PC-3 (cell line): ENCODE measurements around the gene CRIM1. TPM values are rescaled to one million over a fixed set of nuclear protein-coding genes. Genes with fewer than 3 reads are reported as not detected.

Source experiments
- ATAC-seq: fragments of 200-7000 bp; cut with Tn5 transposase; 2 replicates; pipeline ENCODE4 v1.9.1; 2020; ENCODE audit warnings: mild to moderate bottlenecking, moderate library complexity
- BruUV-seq: library from RNA; stranded (reverse); fragments of 400-500 nt; replicated peaks from 2 replicates; lab custom pipeline; 2021; lab: Mats Ljungman, UMichigan
- CTCF ChIA-PET: fragments of 300-600 bp; sonication (Branson Sonifier 250); formaldehyde crosslinking; loops from one replicate; lab custom pipeline; 2022; ENCODE audit warnings: antibody characterized with exemption; lab: Charles Lee
- POLR2A ChIA-PET: fragments of 300-600 bp; sonication (Branson Sonifier 250); formaldehyde crosslinking; loops from one replicate; lab custom pipeline; 2022; ENCODE audit warnings: antibody characterized with exemption; ENCODE audit not compliant: unreplicated experiment; lab: Charles Lee
- DNase-seq: peaks from one replicate; pipeline ENCODE4 v3.0.0-alpha.2; 2015
- H2AFZ ChIP-seq: fragments of 300-600 bp; sonication (generic); 2 replicates; pipeline ENCODE4 v1.6.0; 2016; ENCODE audit warnings: antibody characterized with exemption, low read length
- H3F3A ChIP-seq: fragments of 300-600 bp; sonication (generic); one replicate; pipeline ENCODE4 v1.6.0; 2017; ENCODE audit warnings: antibody characterized with exemption, low read length, control low read depth, mild to moderate bottlenecking; ENCODE audit not compliant: unreplicated experiment
- H3K27ac ChIP-seq: fragments of 300-600 bp; sonication (generic); 2 replicates; pipeline ENCODE4 v1.5.1; 2016; ENCODE audit warnings: mild to moderate bottlenecking, low read length
- H3K27me3 ChIP-seq: fragments of 300-600 bp; sonication (generic); 2 replicates; pipeline ENCODE4 v1.6.1; 2016; ENCODE audit warnings: low read length, mixed read lengths
- H3K36me3 ChIP-seq: fragments of 300-600 bp; sonication (generic); 2 replicates; pipeline ENCODE4 v1.6.1; 2016; ENCODE audit warnings: low read depth, mixed run types, low read length, mixed read lengths
- H3K4me1 ChIP-seq: fragments of 300-600 bp; sonication (generic); 2 replicates; pipeline ENCODE4 v1.5.1; 2016; ENCODE audit warnings: low read length; ENCODE audit not compliant: insufficient read depth
- H3K4me2 ChIP-seq: fragments of 300-600 bp; sonication (generic); 2 replicates; pipeline ENCODE4 v1.6.0; 2016; ENCODE audit warnings: low read length
- H3K4me3 ChIP-seq: fragments of 300-600 bp; sonication (generic); 2 replicates; pipeline ENCODE4 v1.5.1; 2016; ENCODE audit warnings: mild to moderate bottlenecking, low read length, mixed read lengths
- H3K79me2 ChIP-seq: fragments of 300-600 bp; sonication (generic); 2 replicates; pipeline ENCODE4 v1.6.1; 2017; ENCODE audit warnings: low read length, mixed read lengths
- H3K9ac ChIP-seq: fragments of 300-600 bp; sonication (generic); 2 replicates; pipeline ENCODE4 v1.6.0; 2016; ENCODE audit warnings: mild to moderate bottlenecking, low read length
- H3K9me2 ChIP-seq: fragments of 300-600 bp; sonication (generic); replicated peaks from 2 replicates; pipeline ENCODE4 v1.6.1; 2016; ENCODE audit warnings: mixed run types, low read length, mixed read lengths
- H3K9me3 ChIP-seq: fragments of 300-600 bp; sonication (generic); 2 replicates; pipeline ENCODE4 v1.6.1; 2016; ENCODE audit warnings: low read length, mixed read lengths
- H4K20me1 ChIP-seq: fragments of 300-600 bp; sonication (generic); 2 replicates; pipeline ENCODE4 v1.6.1; 2016; ENCODE audit warnings: low read length, mixed read lengths
- EZH2 ChIP-seq: fragments of 300-600 bp; sonication (generic); IDR thresholded peaks from one replicate; pipeline ENCODE4 v1.6.1; 2017; ENCODE audit warnings: antibody characterized with exemption, mild to moderate bottlenecking, low read length; ENCODE audit not compliant: unreplicated experiment
- EZH2phosphoT487 ChIP-seq: fragments of 300-600 bp; sonication (generic); IDR thresholded peaks from 2 replicates; pipeline ENCODE4 v1.6.1; 2018; ENCODE audit warnings: mild to moderate bottlenecking, antibody characterized with exemption, low read length, borderline replicate concordance
- intact Hi-C: fragments of 100-400 bp; cut with micrococcal nuclease; formaldehyde crosslinking; loops from 2 replicates; pipeline ENCODE4 v1.9.0; 2023
- total RNA-seq: library from RNA; depleted of rRNA; stranded (reverse); fragments of >200 nt; gene quantifications from 2 replicates; pipeline ENCODE4 v1.2.3, GENCODE V29; 2014
- TF ChIP-seq, protein P1 (sequence below): fragments of 300-600 bp; sonication (generic); conservative IDR thresholded peaks from 2 replicates; pipeline ENCODE4 v1.5.1; 2017; ENCODE audit warnings: antibody characterized with exemption, low read depth, mild to moderate bottlenecking, low read length

The CRIM1 gene
- total RNA-seq, 1 experiment from 2014 or later = 70.7 TPM

GRCh38 chr2:36343606-36344005 is 12.0 kb upstream of the CRIM1 start:
- DNase-seq (no peak), ATAC-seq (no peak)
- ChIA-PET POLR2A (no interaction called here), CTCF (interaction anchor here (0.6 kb wide), 1 partner anchor 27 kb away, joined by 3 read pairs; no protein-coding TSS in a partner anchor)
- BruUV-seq = no TSS peak
- no peak overlapping the region for H3K9ac ChIP-seq
- no peaks in the 10 kb centered on the region for H4K20me1 ChIP-seq
- no peaks in the 10 kb centered on the region for H3K9me3 ChIP-seq
- peaks cover 14% of the 10 kb centered on the region for H3K4me1 ChIP-seq
- H3K36me3 ChIP-seq = no peaks in the 10 kb centered on the region
- H3K4me2 ChIP-seq = no peak overlapping the region
- H3K79me2 ChIP-seq = no peaks in the 10 kb centered on the region
- no peak overlapping the region for H2AFZ ChIP-seq
- intact Hi-C loops = no loop called here
- no peaks in the 10 kb centered on the region for H3K27me3 ChIP-seq
- H3F3A ChIP-seq = no peaks in the 10 kb centered on the region
- no peaks in the 10 kb centered on the region for H3K9me2 ChIP-seq
- H3K4me3 ChIP-seq = no peak overlapping the region
- H3K27ac ChIP-seq = no peak overlapping the region
- TF ChIP-seq, protein P1, sequence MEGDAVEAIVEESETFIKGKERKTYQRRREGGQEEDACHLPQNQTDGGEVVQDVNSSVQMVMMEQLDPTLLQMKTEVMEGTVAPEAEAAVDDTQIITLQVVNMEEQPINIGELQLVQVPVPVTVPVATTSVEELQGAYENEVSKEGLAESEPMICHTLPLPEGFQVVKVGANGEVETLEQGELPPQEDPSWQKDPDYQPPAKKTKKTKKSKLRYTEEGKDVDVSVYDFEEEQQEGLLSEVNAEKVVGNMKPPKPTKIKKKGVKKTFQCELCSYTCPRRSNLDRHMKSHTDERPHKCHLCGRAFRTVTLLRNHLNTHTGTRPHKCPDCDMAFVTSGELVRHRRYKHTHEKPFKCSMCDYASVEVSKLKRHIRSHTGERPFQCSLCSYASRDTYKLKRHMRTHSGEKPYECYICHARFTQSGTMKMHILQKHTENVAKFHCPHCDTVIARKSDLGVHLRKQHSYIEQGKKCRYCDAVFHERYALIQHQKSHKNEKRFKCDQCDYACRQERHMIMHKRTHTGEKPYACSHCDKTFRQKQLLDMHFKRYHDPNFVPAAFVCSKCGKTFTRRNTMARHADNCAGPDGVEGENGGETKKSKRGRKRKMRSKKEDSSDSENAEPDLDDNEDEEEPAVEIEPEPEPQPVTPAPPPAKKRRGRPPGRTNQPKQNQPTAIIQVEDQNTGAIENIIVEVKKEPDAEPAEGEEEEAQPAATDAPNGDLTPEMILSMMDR = no peak
- TF ChIP-seq EZH2phosphoT487 = no peak
- no peak for TF ChIP-seq EZH2

GRCh38 chr2:36348721-36349120 is 6.9 kb upstream of the CRIM1 start:
- POLR2A ChIA-PET = no interaction called here
- CTCF ChIA-PET = no interaction called here
- H3K9ac ChIP-seq = no peak overlapping the region
- no peaks in the 10 kb centered on the region for H4K20me1 ChIP-seq
- H3K9me3 ChIP-seq = no peaks in the 10 kb centered on the region
- H3K4me1 ChIP-seq = peaks cover 20% of the 10 kb centered on the region
- intact Hi-C loops = no loop called here
- ATAC-seq (no peak), DNase-seq (no peak)
- H3K36me3 ChIP-seq = no peaks in the 10 kb centered on the region
- no peak overlapping the region for H3K4me3 ChIP-seq
- BruUV-seq = no TSS peak
- H3K79me2 ChIP-seq = peaks cover under 1% of the 10 kb centered on the region
- TF ChIP-seq EZH2phosphoT487 (no peak), EZH2 (no peak)
- TF ChIP-seq, protein P1 = no peak
- no peak overlapping the region for H3K27ac ChIP-seq
- no peak overlapping the region for H3K4me2 ChIP-seq
- no peak overlapping the region for H2AFZ ChIP-seq
- H3K9me2 ChIP-seq = no peaks in the 10 kb centered on the region
- no peaks in the 10 kb centered on the region for H3F3A ChIP-seq
- H3K27me3 ChIP-seq = no peaks in the 10 kb centered on the region

DNA sequence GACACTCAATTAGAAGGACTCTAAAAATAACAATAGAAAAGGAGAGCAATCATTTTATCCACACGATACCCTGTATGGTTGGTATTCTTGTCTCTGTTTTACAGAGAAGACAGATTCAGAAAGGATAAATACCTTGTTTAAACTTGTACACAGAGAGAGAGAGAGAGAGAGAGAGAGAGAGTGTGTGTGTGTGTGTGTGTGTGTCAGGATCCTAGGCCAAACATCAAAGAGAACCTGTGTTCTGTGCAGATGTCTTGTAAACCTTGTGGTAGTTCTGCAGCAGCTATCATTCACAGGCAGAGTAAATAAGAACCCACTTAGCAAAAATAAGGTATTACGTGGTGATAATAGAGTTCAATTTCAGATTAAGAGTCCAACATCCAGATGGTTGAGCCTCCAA is 4.3 kb upstream of the CRIM1 start:
- H3K9me2 ChIP-seq = no peaks in the 10 kb centered on the region
- intact Hi-C loops = no loop called here
- no peak for DNase-seq
- TF ChIP-seq, protein P1 = no peak
- TF ChIP-seq EZH2phosphoT487 = no peak
- TF ChIP-seq EZH2 = no peak
- POLR2A ChIA-PET = no interaction called here
- peaks cover 32% of the 10 kb centered on the region for H3K4me1 ChIP-seq
- no peaks in the 10 kb centered on the region for H3K36me3 ChIP-seq
- CTCF ChIA-PET = no interaction called here
- H3K27me3 ChIP-seq = no peaks in the 10 kb centered on the region
- peaks cover 18% of the 10 kb centered on the region for H3K79me2 ChIP-seq
- no peak overlapping the region for H3K4me2 ChIP-seq
- ATAC-seq = no peak
- H4K20me1 ChIP-seq = no peaks in the 10 kb centered on the region
- H3K27ac ChIP-seq = no peak overlapping the region
- H3K9me3 ChIP-seq = no peaks in the 10 kb centered on the region
- H3K9ac ChIP-seq = no peak overlapping the region
- no peaks in the 10 kb centered on the region for H3F3A ChIP-seq
- H2AFZ ChIP-seq = no peak overlapping the region
- BruUV-seq = no TSS peak
- H3K4me3 ChIP-seq = no peak overlapping the region
